ENCODE results near the gene BPIFB3.

Gene BPIFB3

GRCh38 chr20:33016581-33017109 lies 37.1 kb upstream of the BPIFB3 start:
- no peak for DNase-seq

DNA sequence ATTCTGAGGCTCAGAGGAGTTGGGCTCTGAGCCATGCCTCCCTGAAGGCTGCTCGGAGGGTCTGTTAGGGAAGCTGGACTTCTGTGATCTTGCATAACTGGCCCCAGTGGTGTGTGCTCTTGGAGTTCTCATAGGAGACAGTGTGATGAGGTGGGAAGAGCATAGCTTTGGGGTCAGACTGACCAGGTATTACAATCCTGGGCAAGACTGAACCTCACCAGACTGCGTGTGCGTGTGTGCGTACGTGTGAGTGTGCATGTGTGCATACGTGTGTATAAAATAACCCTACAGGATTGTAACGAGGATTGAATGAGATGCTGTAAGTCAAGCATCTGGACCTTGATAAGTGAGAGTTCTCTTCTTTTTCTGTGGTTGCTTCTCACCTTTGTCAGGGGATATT lies 36.2 kb upstream of the BPIFB3 start:
- no peak for DNase-seq

- no peak for DNase-seq
Observed at GRCh38 chr20:33018169-33018931, 35.4 kb upstream of the BPIFB3 start.

- DNase-seq = no peak
Observed at GRCh38 chr20:33019465-33020277, 34.0 kb upstream of the BPIFB3 start.

GRCh38 chr20:33020278-33021161 lies 33.2 kb upstream of the BPIFB3 start:
- DNase-seq = no peak

GRCh38 chr20:33021879-33022278 lies 31.8 kb upstream of the BPIFB3 start:
- DNase-seq = no peak

GRCh38 chr20:33022289-33022688 lies 31.4 kb upstream of the BPIFB3 start:
- no peak for DNase-seq

DNA sequence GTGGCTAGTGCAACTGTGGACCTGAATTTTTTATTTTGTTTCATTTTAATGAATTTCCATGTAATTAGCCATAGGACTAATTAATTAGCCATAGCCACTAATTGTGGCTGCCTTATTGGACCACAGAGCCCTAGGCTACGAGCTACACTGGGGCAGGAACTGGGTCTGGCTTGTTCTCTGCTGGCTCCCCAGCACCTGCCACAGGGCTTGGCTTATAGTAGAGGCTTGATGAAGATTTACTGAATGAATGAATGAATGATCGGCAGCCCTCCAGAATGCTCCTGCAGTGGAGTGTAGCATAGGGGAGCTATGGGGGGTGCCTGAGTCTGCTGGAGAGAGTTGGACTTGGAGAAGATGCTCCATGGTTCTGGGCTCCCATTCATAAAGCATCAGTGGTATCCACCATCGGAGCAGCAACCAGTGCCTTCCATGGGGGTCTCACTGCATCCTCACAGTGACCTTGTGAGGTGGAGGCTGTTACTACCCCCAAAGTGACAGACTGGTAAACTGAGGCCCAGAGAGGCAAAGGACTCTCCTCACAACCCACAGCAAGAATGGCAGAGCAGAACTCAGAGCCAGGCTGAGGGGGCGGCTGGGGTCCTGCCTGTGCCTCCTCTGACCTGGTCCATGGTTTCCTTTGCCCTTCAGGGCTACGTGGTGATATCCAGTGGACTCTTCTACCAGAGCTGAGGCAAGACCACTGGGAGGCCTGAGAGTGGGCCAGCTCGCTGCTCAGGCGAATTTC lies 30.8 kb upstream of the BPIFB3 start:
- no peak for DNase-seq

DNA sequence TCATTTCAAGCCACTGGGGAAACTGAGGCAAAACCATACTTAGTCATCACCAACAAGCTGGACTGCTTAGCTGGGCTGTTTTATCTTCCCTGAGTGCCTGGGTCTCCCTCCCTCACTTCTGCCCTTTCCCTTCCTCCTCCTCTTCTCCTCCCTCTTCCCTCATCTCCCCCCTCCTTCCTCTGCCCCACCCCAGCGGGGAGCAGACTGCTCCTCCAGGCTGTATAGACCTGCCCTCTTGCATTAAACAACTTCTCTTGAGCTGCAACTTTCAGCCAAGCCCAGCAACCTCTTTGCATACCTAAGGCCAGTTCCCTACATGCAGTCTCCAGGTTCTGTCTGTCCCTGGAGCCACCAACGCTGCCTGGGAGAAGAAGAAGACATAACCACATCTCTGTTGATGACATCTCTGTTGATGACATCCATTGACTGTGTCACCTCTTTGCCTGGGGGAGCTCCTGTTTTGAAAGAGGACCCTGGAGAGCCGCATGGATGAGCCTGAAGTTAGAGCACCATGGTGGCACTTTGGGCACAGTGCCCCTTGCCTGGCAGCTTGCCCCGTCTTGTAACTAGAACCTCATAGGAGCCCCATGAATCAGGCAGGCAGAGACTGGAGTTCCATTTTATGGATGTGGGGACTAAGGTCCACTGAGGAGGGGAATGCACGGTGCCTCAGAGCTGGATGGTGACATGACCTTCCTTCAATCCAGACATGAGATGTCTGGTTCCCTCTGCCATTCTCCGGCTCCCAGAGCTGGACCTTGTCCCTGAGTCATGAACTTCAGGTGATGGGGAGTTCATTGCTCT lies 30.1 kb upstream of the BPIFB3 start:
- DNase-seq = no peak

DNA sequence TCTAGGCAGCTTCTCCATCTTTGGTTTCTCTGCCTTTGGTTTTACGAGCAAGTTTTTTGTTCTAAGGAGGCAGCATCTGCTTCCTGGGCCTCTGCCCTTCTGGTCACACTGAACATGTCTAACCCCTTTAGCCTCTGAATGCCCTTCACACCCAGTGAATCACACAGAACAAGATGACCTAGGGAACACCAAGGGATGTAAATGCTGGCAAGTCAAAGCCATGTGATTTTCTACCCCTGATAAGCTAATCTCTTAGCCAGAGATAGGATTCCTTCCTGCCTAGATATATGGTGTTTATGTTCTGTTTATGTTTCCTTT lies 29.5 kb upstream of the BPIFB3 start:
- no peak for DNase-seq

GRCh38 chr20:33024609-33025317 lies 28.9 kb upstream of the BPIFB3 start:
- DNase-seq = no peak

GRCh38 chr20:33025318-33025876 lies 28.3 kb upstream of the BPIFB3 start:
- no peak for DNase-seq

- no peak for DNase-seq
Observed at GRCh38 chr20:33026072-33026778, 27.5 kb upstream of the BPIFB3 start.

GRCh38 chr20:33026779-33027759 lies 26.6 kb upstream of the BPIFB3 start:
- no peak for DNase-seq

DNA sequence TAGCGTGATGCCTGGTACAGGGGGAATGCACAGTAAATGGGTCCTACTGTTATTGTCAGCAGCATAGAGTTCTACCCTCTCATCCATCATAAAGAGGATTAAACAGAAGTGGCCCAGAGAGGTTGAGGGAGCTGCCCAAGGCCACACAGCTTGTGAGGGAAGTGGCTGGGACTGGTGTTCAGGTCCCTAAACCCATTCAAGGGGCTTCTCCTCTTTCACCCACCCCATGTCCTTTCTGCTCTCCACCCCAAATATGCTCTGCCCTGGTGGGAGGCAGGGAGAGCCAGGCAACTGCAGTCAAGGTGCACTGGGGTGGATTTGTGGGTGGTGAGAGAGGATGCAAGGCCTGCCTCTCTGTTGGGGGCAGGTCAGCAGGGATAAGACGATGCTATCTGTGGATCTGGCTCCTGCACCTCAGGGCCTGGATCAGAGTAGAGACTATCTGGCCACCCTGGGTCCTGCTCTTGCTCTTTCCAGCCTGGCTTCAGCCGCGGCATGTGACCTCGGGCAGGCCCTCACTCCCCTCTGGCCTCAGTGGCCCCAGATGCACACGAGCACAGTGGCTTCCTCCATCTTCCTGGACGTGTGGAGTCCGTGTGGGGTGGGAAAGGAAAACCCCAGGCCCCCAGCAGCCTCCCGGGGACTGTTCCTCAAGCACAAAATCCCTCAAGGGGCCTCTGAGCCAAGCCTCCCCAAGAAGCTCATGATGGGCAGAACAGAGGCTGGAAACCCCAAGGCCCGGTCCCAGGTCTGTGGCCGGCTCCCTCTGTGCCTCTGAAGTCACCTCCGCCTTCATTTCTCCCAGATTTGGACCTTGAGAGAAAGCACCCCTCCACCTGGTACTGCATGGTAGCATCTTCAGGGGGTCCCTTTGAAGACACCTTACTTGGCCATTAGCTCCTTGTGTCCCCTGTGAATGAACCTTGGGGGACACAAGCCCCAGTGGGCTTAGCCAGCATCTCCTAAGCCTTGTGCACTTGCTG lies 25.6 kb upstream of the BPIFB3 start:
- no peak for DNase-seq

DNA sequence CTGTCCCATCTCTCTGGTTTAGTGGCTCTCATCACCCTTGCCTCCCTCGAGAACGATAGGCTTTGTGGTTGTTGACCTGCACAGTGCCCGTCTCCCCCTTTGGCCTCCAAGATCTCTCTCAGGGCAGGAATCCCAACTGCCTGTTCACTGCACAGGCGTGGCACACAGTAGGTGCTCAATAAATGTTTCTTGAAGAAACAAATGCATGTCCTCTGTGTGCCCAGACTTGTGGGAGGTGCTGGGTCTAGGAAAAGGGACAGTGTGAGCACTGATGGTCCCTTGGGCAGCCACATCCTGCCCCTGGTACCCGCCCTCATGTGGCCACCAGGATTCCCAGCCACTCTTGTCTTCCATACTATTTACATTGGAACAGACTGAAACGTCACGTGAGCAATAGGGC lies 24.8 kb upstream of the BPIFB3 start:
- DNase-seq = no peak

DNA sequence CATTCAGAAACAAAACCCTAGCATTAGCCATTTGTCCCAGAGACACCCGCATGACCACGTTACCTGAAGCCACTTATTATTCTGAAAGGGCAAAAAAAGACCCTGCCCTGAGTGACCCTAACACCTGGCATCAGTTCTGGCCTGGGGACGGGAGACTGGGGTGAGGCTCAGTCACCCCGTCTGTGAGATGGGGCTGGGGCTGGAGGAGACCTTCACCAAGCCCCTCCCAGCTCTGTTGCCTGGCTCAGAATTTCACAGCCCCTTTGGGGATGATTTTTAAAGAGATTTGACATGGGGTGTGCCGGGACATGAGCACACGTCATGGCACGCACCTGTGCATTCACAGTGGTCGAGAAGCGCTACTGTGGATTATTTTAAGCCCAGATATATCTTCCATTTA lies 23.6 kb upstream of the BPIFB3 start:
- no peak for DNase-seq
